Erythroblast (primary cell): ENCODE measurements around the gene ADAMTS7.
"Not testable (repeated sequence)": the region's sequence is repeated elsewhere in the genome, so short reads cannot be mapped to it uniquely, and the experiment has no call there.

Experiments used
- DNase-seq, 2 experiments: peaks; one replicate each; lab custom pipeline; 2025; lab: John Stamatoyannopoulos, UW
- GATA1 ChIP-seq: IDR thresholded peaks from 2 replicates; pipeline ENCODE4 v1.6.1; 2011; ENCODE audit warnings: low read depth, mild to moderate bottlenecking, control low read depth, low read length, moderate library complexity
- POLR2A ChIP-seq: IDR thresholded peaks from 2 replicates; pipeline ENCODE4 v1.6.1; 2011; ENCODE audit warnings: mild to moderate bottlenecking, low read length

Gene ADAMTS7, protein sequence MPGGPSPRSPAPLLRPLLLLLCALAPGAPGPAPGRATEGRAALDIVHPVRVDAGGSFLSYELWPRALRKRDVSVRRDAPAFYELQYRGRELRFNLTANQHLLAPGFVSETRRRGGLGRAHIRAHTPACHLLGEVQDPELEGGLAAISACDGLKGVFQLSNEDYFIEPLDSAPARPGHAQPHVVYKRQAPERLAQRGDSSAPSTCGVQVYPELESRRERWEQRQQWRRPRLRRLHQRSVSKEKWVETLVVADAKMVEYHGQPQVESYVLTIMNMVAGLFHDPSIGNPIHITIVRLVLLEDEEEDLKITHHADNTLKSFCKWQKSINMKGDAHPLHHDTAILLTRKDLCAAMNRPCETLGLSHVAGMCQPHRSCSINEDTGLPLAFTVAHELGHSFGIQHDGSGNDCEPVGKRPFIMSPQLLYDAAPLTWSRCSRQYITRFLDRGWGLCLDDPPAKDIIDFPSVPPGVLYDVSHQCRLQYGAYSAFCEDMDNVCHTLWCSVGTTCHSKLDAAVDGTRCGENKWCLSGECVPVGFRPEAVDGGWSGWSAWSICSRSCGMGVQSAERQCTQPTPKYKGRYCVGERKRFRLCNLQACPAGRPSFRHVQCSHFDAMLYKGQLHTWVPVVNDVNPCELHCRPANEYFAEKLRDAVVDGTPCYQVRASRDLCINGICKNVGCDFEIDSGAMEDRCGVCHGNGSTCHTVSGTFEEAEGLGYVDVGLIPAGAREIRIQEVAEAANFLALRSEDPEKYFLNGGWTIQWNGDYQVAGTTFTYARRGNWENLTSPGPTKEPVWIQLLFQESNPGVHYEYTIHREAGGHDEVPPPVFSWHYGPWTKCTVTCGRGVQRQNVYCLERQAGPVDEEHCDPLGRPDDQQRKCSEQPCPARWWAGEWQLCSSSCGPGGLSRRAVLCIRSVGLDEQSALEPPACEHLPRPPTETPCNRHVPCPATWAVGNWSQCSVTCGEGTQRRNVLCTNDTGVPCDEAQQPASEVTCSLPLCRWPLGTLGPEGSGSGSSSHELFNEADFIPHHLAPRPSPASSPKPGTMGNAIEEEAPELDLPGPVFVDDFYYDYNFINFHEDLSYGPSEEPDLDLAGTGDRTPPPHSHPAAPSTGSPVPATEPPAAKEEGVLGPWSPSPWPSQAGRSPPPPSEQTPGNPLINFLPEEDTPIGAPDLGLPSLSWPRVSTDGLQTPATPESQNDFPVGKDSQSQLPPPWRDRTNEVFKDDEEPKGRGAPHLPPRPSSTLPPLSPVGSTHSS (N-terminal part only)

GRCh38 chr15:78811124-78811824 lies at the start of gene ADAMTS7:
Gene ADAMTS7 (minus strand): TSS chr15:78811464. CDS start chr15:78811220, 244 bp downstream.
- peak; percentile 64 to 66 for DNase-seq
- TF ChIP-seq POLR2A (no peak), GATA1 (no peak)

- TF ChIP-seq GATA1: no peak
- no peak for TF ChIP-seq POLR2A
- DNase-seq: peak; percentile 83 to 88
These were observed 48.9 kb upstream of the ADAMTS7 start for GRCh38 chr15:78859971-78860719.

DNA sequence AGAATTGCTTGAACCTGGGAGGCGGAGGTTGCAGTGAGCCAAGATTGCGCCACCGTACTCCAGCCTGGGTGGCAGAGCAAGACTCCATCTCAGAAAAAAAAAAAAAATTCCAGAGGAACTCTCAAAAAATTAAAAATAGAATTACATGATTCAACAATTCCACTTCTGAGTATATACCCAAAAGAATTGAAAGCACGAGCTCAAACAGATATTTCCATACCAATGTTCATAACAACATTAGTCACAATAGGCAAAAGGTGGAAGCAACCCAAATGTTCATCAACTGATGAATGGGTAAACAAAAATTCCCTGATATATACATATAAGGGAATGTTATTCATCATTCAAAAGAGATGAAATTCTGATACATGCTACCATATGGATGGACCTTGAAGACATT lies 44.5 kb upstream of the ADAMTS7 start:
- TF ChIP-seq GATA1 (no peak), POLR2A (no peak)
- DNase-seq: no peak

GRCh38 chr15:78854833-78855372 lies 43.6 kb upstream of the ADAMTS7 start:
- no peak for TF ChIP-seq GATA1
- no peak for TF ChIP-seq POLR2A
- no peak for DNase-seq

- TF ChIP-seq GATA1 (no peak), POLR2A (no peak)
- no peak for DNase-seq
These were observed 42.2 kb upstream of the ADAMTS7 start for GRCh38 chr15:78853500-78853899.

GRCh38 chr15:78850941-78851755 lies 39.9 kb upstream of the ADAMTS7 start:
- DNase-seq: no peak
- TF ChIP-seq POLR2A (no peak), GATA1 (no peak)

GRCh38 chr15:78850352-78850751 lies 39.1 kb upstream of the ADAMTS7 start:
- TF ChIP-seq GATA1 (no peak), POLR2A (no peak)

DNA sequence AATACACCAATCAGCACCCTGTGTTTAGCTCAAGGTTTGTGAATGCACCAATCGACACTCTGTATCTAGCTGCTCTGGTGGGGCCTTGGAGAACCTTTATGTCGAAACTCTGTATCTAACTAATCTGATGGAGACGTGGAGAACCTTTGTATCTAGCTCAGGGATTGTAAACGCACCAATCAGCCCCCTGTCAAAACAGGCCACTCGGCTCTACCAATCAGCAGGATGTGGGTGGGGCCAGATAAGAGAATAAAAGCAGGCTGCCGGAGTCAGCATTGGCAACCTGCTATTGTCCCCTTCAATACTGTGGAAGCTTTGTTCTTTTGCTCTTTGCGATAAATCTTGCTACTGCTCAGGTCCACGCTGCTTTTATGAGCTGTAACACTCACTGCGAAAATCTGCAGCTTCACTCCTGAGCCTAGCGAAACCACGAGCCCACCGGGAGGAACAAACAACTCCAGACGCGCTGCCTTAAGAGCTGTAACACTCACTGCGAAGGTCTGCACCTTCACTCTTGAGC lies 36.2 kb upstream of the ADAMTS7 start:
- DNase-seq: not testable (repeated sequence)

More at GRCh38 chr15:78850352-78850751, 39.1 kb upstream of the ADAMTS7 start:
- DNase-seq: no peak

- DNase-seq: not testable (repeated sequence)
These were observed 35.6 kb upstream of the ADAMTS7 start for GRCh38 chr15:78846906-78847305.

GRCh38 chr15:78842519-78842918 lies 31.3 kb upstream of the ADAMTS7 start:
- no peak for DNase-seq
- no peak for TF ChIP-seq POLR2A
- TF ChIP-seq GATA1: no peak

DNA sequence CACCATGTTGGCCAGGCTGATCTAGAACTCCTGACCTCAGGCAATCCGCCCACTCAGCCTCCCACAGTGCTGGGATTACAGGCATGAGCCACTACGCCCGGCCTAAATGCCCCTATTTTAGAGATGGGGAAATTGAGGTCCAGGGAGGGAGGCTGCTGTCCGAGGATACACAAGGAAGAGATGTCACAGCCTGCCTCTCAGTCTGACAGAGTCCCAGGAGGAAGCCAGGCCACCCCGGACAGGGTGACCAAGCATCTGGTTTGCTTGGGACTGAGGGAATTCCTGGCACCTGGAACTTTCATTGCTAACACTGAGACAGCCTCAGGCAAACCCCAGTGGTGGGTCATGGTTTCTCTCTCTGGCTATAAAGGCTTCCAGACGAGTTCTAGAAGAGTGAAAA lies 30.6 kb upstream of the ADAMTS7 start:
- DNase-seq: no peak
- no peak for TF ChIP-seq GATA1
- TF ChIP-seq POLR2A: no peak

DNA sequence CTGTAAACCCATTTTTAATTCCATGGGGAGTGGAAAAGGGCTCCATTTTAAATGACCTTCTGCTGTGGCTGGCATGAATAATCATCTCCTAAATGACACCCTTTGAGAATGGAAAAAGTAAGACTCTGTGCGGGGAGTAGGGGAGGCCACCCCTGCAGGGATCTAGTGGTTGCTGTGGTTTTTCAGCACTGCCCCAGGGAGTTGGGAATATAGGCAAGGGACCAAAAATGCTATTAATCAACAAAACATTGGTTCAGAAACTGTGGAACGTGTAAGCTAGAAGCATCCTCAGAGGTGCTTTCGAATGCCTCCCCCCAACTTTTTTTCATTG lies 30.1 kb upstream of the ADAMTS7 start:
- no peak for DNase-seq
- TF ChIP-seq POLR2A: no peak
- TF ChIP-seq GATA1: no peak
